ENCODE data around the gene PLA2G12A. TPM values are rescaled to one million over a fixed set of nuclear protein-coding genes. Genes with fewer than 3 reads are reported as not detected.

Gene PLA2G12A
- total RNA-seq, 2 donors from 2014 or later, result 46.9 to 55.1 TPM

DNA sequence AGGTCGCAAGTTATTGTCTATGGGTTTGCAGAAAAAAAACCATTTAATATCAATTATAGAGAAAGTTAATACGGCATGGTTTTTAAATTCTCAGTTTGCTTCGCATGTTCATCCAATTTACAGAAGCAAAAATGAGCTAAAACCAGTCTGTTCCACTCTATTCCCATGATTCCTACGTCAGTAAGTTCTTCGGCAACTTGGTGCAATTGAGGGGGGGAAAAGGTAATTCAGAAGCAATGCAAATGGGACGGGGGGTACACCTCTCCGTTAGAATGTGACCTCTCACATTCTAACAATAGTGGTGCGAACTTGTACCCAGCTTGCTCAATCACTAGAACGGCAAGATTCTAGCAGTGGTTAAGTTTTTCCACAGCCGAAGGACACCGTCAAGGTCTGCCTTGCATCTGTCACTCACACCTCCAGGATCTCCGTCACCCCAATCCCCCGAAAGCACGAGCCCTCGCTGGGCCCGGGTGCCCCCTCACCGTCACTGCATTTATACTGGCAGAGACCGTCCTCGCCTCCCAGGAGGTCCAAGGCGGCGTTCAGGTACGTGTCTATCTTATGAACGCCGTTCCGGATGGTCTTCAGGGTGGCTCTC is 653 bp downstream of the PLA2G12A start:
- peak overlapping the region; percentile 80 for H3K27ac ChIP-seq
- peak overlapping the region; percentile 66 for H3K4me3 ChIP-seq
- peak overlapping the region; percentile 77 to 81 for H3K9ac ChIP-seq (ENCODE audit: low read depth in 2 of 2, low read length in 2 of 2)
- intact Hi-C loops (cut with DNase I), result no loop called here
- TF ChIP-seq, protein P1, sequence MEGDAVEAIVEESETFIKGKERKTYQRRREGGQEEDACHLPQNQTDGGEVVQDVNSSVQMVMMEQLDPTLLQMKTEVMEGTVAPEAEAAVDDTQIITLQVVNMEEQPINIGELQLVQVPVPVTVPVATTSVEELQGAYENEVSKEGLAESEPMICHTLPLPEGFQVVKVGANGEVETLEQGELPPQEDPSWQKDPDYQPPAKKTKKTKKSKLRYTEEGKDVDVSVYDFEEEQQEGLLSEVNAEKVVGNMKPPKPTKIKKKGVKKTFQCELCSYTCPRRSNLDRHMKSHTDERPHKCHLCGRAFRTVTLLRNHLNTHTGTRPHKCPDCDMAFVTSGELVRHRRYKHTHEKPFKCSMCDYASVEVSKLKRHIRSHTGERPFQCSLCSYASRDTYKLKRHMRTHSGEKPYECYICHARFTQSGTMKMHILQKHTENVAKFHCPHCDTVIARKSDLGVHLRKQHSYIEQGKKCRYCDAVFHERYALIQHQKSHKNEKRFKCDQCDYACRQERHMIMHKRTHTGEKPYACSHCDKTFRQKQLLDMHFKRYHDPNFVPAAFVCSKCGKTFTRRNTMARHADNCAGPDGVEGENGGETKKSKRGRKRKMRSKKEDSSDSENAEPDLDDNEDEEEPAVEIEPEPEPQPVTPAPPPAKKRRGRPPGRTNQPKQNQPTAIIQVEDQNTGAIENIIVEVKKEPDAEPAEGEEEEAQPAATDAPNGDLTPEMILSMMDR (IDR thresholded peaks at IDR 0.05), result no peak
- H3K36me3 ChIP-seq, result no peaks in the 10 kb centered on the region
- H3K9me3 ChIP-seq, result no peaks in the 10 kb centered on the region
- H3K27me3 ChIP-seq, result no peaks in the 10 kb centered on the region
- H3K4me1 ChIP-seq, result no peaks in the 10 kb centered on the region
- DNase-seq, result no peak

DNA sequence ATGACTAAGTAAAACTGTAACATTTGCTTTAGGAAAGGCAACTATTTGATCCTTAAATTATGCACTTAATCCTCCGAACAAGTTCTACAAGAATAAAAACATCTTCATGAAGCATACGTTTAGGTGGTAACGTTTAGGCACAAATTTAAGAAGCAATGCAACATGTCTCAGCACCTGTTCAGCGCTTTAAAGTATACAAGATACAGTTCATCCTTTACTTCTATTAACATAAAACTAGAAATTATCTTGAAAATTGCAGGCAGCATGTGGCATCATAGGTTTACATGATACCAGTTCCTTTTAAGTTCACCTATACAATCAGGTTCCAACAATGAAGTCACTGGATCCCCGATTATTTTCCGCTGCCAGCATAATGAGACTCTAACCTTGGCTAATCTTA is 1.5 kb downstream of the PLA2G12A start:
- no peak overlapping the region for H3K27ac ChIP-seq
- no peaks in the 10 kb centered on the region for H3K27me3 ChIP-seq
- intact Hi-C loops (cut with DNase I), result no loop called here
- no peaks in the 10 kb centered on the region for H3K4me1 ChIP-seq
- H3K36me3 ChIP-seq, result no peaks in the 10 kb centered on the region
- DNase-seq, result no peak
- H3K9me3 ChIP-seq, result no peaks in the 10 kb centered on the region
- H3K4me3 ChIP-seq, result peak overlapping the region; percentile 66
- TF ChIP-seq, protein P1 (IDR thresholded peaks at IDR 0.05), result no peak
- H3K9ac ChIP-seq (ENCODE audit: low read depth in 2 of 2, low read length in 2 of 2), result peak overlapping the region in 1 of 2 donors; percentile 77

DNA sequence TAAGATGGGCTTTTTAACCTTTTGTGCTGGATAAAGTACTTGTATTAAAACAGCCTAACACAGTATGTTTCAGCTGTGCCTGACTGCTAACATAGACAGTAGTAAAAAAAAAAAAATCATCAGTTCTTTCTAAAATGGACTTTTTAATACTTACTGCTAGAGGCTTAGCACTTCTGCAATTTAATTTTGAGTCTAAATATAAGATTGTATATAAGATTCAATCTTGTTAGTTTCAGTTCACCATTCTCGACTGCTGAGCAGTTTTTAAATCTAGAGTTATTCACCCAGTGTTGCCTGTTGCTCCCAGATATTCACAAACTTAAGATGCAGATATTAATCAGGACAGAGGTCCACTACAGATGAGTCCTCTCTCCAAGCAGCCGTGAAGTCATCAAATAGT is 6.8 kb downstream of the PLA2G12A start:
- no peak for DNase-seq
- TF ChIP-seq, protein P1 (IDR thresholded peaks at IDR 0.05), result no peak
- Histone ChIP-seq H3K27ac (no peak overlapping the region), H3K9ac (ENCODE audit: low read depth in 2 of 2, low read length in 2 of 2) (no peak overlapping the region), H3K27me3 (no peaks in the 10 kb centered on the region), H3K4me1 (no peaks in the 10 kb centered on the region), H3K36me3 (no peaks in the 10 kb centered on the region), H3K9me3 (no peaks in the 10 kb centered on the region), H3K4me3 (no peak overlapping the region)
- intact Hi-C loops (cut with DNase I), result no loop called here

DNA sequence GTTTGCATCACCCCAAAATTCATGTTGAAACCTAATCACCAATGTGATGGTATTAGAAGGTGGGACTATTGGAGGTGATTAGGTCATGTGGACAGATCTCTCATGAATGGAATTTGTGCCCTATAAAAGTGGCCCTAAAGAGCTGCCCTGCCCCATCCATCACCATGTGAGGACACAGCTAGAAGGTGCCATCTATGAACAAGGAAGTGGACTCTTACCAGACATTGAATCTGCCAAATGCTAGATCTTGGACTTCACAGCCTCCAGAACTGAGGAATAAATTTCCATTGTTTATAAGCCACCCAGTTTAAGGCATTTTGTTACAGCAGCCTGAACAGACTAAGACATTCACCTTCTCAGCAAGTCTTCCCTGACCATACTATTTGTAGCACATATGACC is 7.5 kb downstream of the PLA2G12A start:
- DNase-seq, result no peak
- intact Hi-C loops (cut with DNase I), result no loop called here

DNA sequence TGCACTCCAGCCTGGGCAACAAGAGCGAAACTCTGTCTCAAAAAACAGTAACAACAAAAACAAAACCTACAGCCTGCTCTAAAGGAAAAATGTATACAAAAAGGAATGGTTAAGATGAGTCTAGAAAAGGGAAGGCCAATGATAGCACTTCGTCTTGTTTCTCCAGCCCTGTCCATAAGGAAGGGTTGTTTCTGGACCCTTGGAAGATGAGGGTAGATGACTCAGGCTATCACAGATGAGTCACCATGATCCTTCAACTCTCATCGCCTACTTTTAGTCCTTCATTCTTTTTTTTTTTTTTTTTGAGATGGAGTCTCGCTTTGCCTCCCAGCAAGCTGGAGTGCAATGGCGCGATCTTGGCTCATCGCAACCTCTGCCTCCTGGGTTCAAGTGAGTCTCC is 8.8 kb downstream of the PLA2G12A start:
- intact Hi-C loops (cut with DNase I), result no loop called here

More for the DNA sequence above, 7.5 kb downstream of the PLA2G12A start:
- TF ChIP-seq, protein P1 (IDR thresholded peaks at IDR 0.05), result no peak
- Histone ChIP-seq H3K36me3 (no peaks in the 10 kb centered on the region), H3K4me1 (no peaks in the 10 kb centered on the region), H3K27me3 (no peaks in the 10 kb centered on the region), H3K27ac (no peak overlapping the region), H3K9ac (ENCODE audit: low read depth in 2 of 2, low read length in 2 of 2) (no peak overlapping the region), H3K4me3 (no peak overlapping the region), H3K9me3 (no peaks in the 10 kb centered on the region)

More for the DNA sequence above, 8.8 kb downstream of the PLA2G12A start:
- H3K27me3 ChIP-seq, result no peaks in the 10 kb centered on the region
- H3K9ac ChIP-seq (ENCODE audit: low read depth in 2 of 2, low read length in 2 of 2), result no peak overlapping the region
- H3K4me1 ChIP-seq, result no peaks in the 10 kb centered on the region
- H3K27ac ChIP-seq, result no peak overlapping the region
- H3K4me3 ChIP-seq, result no peak overlapping the region
- no peaks in the 10 kb centered on the region for H3K36me3 ChIP-seq
- DNase-seq, result no peak
- TF ChIP-seq, protein P1 (IDR thresholded peaks at IDR 0.05), result no peak
- H3K9me3 ChIP-seq, result no peaks in the 10 kb centered on the region
